ENCODE results near the gene MOSMO. TPM values are rescaled to one million over a fixed set of nuclear protein-coding genes. Genes with fewer than 3 reads are reported as not detected.

The MOSMO gene
- 12.7 and 12.8 TPM in 2 replicates for total RNA-seq

DNA sequence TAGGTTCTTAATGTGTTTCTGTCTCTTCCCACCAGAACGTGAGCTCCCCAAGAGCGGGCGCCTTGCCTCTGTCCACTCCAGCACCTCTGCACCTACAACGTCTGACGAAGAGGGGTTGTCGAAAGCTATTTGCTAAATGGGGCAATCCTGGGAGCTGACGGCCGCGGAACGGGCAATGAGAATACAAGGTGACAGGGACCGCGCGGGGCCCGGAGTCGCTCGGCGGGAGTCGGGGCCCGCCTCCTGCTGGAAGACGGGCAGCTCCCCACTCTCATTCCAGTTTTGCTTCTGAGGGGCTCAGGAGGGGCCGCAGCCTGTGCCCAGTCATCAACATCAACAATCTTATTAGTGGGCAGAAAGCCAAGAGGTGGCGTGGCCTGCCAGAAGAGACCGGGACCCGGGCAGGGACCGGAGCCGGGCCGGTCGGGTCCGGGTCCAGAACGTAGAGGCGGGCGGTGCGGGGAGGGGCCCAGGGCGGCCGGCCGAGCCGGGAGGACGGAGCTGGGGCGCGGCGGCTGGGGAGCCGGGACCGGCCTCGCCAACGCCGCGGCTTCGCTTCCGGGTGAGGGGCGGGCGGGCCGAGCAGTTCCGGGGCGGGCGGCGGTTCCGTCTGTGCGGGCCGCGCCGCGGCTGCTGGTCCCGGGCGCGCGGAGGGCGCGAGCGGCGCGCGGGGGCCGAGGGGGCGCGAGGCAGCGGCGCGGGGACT is at the start of gene MOSMO:
TSS of gene MOSMO (plus strand) at position 603 of the 706 bp plus-strand sequence. CDS start 191 bp downstream, outside the sequence.

DNA sequence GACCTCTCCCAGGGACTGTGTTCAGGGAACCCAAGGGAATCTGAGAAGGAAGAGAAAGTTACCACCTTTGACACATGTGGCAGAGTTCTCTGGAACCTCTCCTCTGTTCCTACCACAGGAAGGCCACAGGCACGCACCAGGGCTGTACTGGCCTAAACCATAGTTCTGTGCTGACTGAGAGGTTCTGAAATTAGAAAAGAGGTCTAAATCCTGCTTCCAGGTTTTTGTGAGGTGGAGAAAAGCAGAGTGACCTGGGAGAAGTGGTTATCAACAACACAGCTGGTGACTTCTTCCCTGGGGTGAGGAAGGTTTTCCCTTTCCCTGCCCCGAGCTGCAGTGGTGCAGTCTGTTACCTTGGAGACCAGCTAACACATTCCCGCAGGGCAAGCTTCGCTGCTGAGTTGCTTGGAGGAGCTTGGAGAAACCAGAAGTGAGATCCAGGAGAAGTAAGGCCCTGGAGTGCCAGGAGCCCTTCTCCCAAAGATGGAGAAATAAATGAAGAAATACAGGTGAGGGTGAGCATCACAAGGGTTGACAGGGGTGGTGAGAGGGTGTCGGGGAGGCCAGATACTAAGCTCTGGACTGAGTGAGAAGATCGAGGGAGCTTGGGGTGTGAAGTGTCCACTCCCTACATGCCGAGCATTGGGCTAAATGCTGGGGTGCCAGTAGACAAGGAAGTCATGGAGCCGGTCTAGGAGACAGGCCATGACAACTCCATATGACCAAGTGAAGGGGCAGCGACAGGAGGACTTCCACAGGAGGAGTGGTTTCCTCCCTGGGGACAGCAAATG is 84.4 kb downstream of the MOSMO start, which contains the start of gene VWA3A:
TSS of gene VWA3A (plus strand) at position 399 of the 791 bp plus-strand sequence. CDS start at position 496, 97 bp downstream.

Other genes with a start within 250 kb of the MOSMO start
- 22.0 and 23.1 TPM in 2 replicates for gene NPIPB4, start 150.4 kb upstream of the MOSMO start, total RNA-seq
- 260 and 291 TPM in 2 replicates for gene UQCRC2, start 54.8 kb upstream of the MOSMO start, total RNA-seq
- not detected in 2 replicates for gene PDZD9, start 7.0 kb upstream of the MOSMO start, total RNA-seq
- not detected in 2 replicates for gene VWA3A, start 84.4 kb downstream of the MOSMO start, total RNA-seq
- gene SDR42E2, start 154.4 kb downstream of the MOSMO start, total RNA-seq = 0.17 and 0.43 TPM in 2 replicates
- gene EEF2K, start 198.2 kb downstream of the MOSMO start, total RNA-seq = 34.5 and 43.0 TPM in 2 replicates

All from dermis lymphatic vessel endothelial cell (primary cell).